H9 (cell line): ENCODE measurements around the gene ZNF526. TPM values are rescaled to one million over a fixed set of nuclear protein-coding genes. Genes with fewer than 3 reads are reported as not detected.

ENCODE experiments used
- DNase-seq: peaks from one replicate; pipeline ENCODE4 v3.0.0-alpha.2; 2017
- H2AFZ ChIP-seq: one replicate; pipeline ENCODE4 v1.6.1; 2013; ENCODE audit warnings: mild to moderate bottlenecking, low read length, control low read depth, moderate library complexity
- H2AK5ac ChIP-seq: 2 replicates; pipeline ENCODE4 v1.6.1; 2013; ENCODE audit warnings: low read length, control low read depth, mixed read lengths; ENCODE audit not compliant: insufficient read length
- H2BK120ac ChIP-seq: one replicate; pipeline ENCODE4 v1.6.1; 2013; ENCODE audit warnings: low read depth, mild to moderate bottlenecking, low read length, control low read depth, inconsistent platforms; ENCODE audit not compliant: poor library complexity, severe bottlenecking
- H2BK12ac ChIP-seq: 2 replicates; pipeline ENCODE4 v1.6.1; 2013; ENCODE audit warnings: low read length, control low read depth, mixed read lengths, low read depth; ENCODE audit not compliant: insufficient read length
- H2BK15ac ChIP-seq: 2 replicates; pipeline ENCODE4 v1.6.1; 2013; ENCODE audit warnings: low read depth, low read length, control low read depth
- H2BK20ac ChIP-seq: one replicate; pipeline ENCODE4 v1.6.1; 2013; ENCODE audit warnings: low read depth, mild to moderate bottlenecking, low read length, control low read depth, inconsistent platforms; ENCODE audit not compliant: poor library complexity, severe bottlenecking
- H2BK5ac ChIP-seq: 2 replicates; pipeline ENCODE4 v1.6.1; 2013; ENCODE audit warnings: low read length, control low read depth, mixed read lengths; ENCODE audit not compliant: insufficient read length
- H3K14ac ChIP-seq: 2 replicates; pipeline ENCODE4 v1.6.1; 2013; ENCODE audit warnings: low read length, control low read depth; ENCODE audit not compliant: insufficient read depth
- H3K18ac ChIP-seq: 2 replicates; pipeline ENCODE4 v1.6.1; 2013; ENCODE audit warnings: low read depth, mild to moderate bottlenecking, mixed read lengths, low read length, control low read depth; ENCODE audit not compliant: insufficient read length
- H3K23ac ChIP-seq: 2 replicates; pipeline ENCODE4 v1.6.1; 2013; ENCODE audit warnings: low read length, control low read depth, mixed read lengths, low read depth; ENCODE audit not compliant: insufficient read length
- H3K23me2 ChIP-seq: 2 replicates; pipeline ENCODE4 v1.6.1; 2013; ENCODE audit warnings: low read depth, mild to moderate bottlenecking, mixed read lengths, low read length, control low read depth; ENCODE audit not compliant: insufficient read length, poor library complexity, severe bottlenecking
- H3K27ac ChIP-seq: 2 replicates; pipeline ENCODE4 v1.5.1; 2013; ENCODE audit warnings: low read length, control low read depth, mixed read lengths, low read depth; ENCODE audit not compliant: insufficient read length
- H3K27me3 ChIP-seq: 2 replicates; pipeline ENCODE4 v1.6.1; 2013; ENCODE audit warnings: low read length, control low read depth, inconsistent platforms; ENCODE audit not compliant: insufficient read depth
- H3K4ac ChIP-seq: 2 replicates; pipeline ENCODE4 v1.6.1; 2013; ENCODE audit warnings: low read depth, mild to moderate bottlenecking, control low read depth, inconsistent platforms, low read length, moderate library complexity
- H3K4me1 ChIP-seq: 2 replicates; pipeline ENCODE4 v1.6.1; 2013; ENCODE audit warnings: low read length, control low read depth, inconsistent platforms; ENCODE audit not compliant: insufficient read depth
- H3K4me2 ChIP-seq: 2 replicates; pipeline ENCODE4 v1.6.1; 2013; ENCODE audit warnings: low read length, control low read depth, mixed read lengths; ENCODE audit not compliant: insufficient read length, insufficient read depth
- H3K56ac ChIP-seq: 2 replicates; pipeline ENCODE4 v1.6.1; 2013; ENCODE audit warnings: low read depth, mild to moderate bottlenecking, mixed read lengths, low read length, control low read depth; ENCODE audit not compliant: insufficient read length
- H3K79me1 ChIP-seq: 2 replicates; pipeline ENCODE4 v1.6.1; 2013; ENCODE audit warnings: low read depth, mild to moderate bottlenecking, moderate library complexity, low read length, control low read depth, inconsistent platforms; ENCODE audit not compliant: insufficient read depth, poor library complexity, severe bottlenecking
- H3K79me2 ChIP-seq: 2 replicates; pipeline ENCODE4 v1.6.1; 2013; ENCODE audit warnings: low read length, control low read depth, inconsistent platforms; ENCODE audit not compliant: insufficient read depth
- H3K9ac ChIP-seq: 2 replicates; pipeline ENCODE4 v1.6.1; 2013; ENCODE audit warnings: low read length, control low read depth, mixed read lengths; ENCODE audit not compliant: insufficient read length; ENCODE audit errors: extremely low read depth
- H3K9me3 ChIP-seq: one replicate; pipeline ENCODE4 v1.6.1; 2013; ENCODE audit warnings: low read depth, low read length, inconsistent platforms; ENCODE audit not compliant: control insufficient read depth
- H3T11ph ChIP-seq: one replicate; pipeline ENCODE4 v1.6.1; 2013; ENCODE audit warnings: mild to moderate bottlenecking, low read length, control low read depth, inconsistent platforms
- H4K20me1 ChIP-seq: one replicate; pipeline ENCODE4 v1.6.1; 2013; ENCODE audit not compliant: control insufficient read depth, insufficient read length, insufficient read depth
- H4K5ac ChIP-seq: 2 replicates; pipeline ENCODE4 v1.6.1; 2013; ENCODE audit warnings: low read depth, mild to moderate bottlenecking, mixed read lengths, low read length, control low read depth; ENCODE audit not compliant: insufficient read length
- H4K8ac ChIP-seq: replicated peaks from 2 replicates; pipeline ENCODE4 v1.6.1; 2013; ENCODE audit warnings: low read length, control low read depth, mixed read lengths, low read depth; ENCODE audit not compliant: insufficient read length
- H4K91ac ChIP-seq: 2 replicates; pipeline ENCODE4 v1.6.1; 2013; ENCODE audit warnings: low read depth, mild to moderate bottlenecking, moderate library complexity, mixed read lengths, low read length, control low read depth; ENCODE audit not compliant: insufficient read length
- H3K27ac Mint-ChIP-seq, 3 experiments: 2 replicates in 2 of 3; 3 replicates in 1 of 3; pipeline ENCODE4 v1.8.0; 2020 to 2021; ENCODE audit warnings: mixed read lengths in 3 of 3, mild to moderate bottlenecking in 1 of 3, moderate library complexity in 1 of 3
- H3K27me3 Mint-ChIP-seq: 2 replicates; pipeline ENCODE4 v1.8.0; 2021; ENCODE audit warnings: low read depth, mild to moderate bottlenecking, moderate library complexity, mixed read lengths
- H3K36me3 Mint-ChIP-seq, 3 experiments: 2 replicates in 2 of 3; 3 replicates in 1 of 3; pipeline ENCODE4 v1.8.0; 2020 to 2021; ENCODE audit warnings: low read depth in 3 of 3, mixed read lengths in 3 of 3; ENCODE audit not compliant: insufficient read depth in 1 of 3
- H3K4me1 Mint-ChIP-seq, 2 experiments: 2 replicates each; pipeline ENCODE4 v1.8.0; 2020; ENCODE audit warnings: mixed read lengths in 2 of 2
- H3K4me3 Mint-ChIP-seq, 2 experiments: 2 replicates in 1 of 2; 3 replicates in 1 of 2; pipeline ENCODE4 v1.8.0; 2020 to 2021; ENCODE audit warnings: mild to moderate bottlenecking in 2 of 2, mixed read lengths in 2 of 2, moderate library complexity in 1 of 2
- H3K9me3 Mint-ChIP-seq, 2 experiments: 2 replicates in 1 of 2; 3 replicates in 1 of 2; pipeline ENCODE4 v1.8.0; 2020; ENCODE audit warnings: mild to moderate bottlenecking in 2 of 2, mixed read lengths in 2 of 2, moderate library complexity in 1 of 2
- CTCF ChIP-seq: fragments of 200-600 bp; sonication (generic); conservative IDR thresholded peaks from 3 replicates; pipeline ENCODE4 v1.8.0; 2021; ENCODE audit warnings: antibody characterized with exemption, mild to moderate bottlenecking
- WGBS: extraction: QIAGEN DNeasy Blood & Tissue Kit; methylation state at CpG from one replicate; pipeline ENCODE4 v1.1.7; 2013; ENCODE audit warnings: missing lambda C conversion rate, low lambda C conversion rate, mixed read lengths; ENCODE audit not compliant: insufficient read length; ENCODE audit errors: extremely low coverage; 5-methylcytosine and 5-hydroxymethylcytosine counted together
- total RNA-seq: library from RNA; stranded (reverse); gene quantifications from 2 replicates; pipeline ENCODE4 v1.2.1, GENCODE V29; 2021

ZNF526 gene
- total RNA-seq, 1 experiment from 2014 or later = 20.5 TPM

- Histone ChIP-seq H4K91ac (no peak overlapping the region), H3K79me2 (no peaks in the 10 kb centered on the region), H3K27me3 (no peaks in the 10 kb centered on the region), H3K9ac (no peak overlapping the region), H3K4me2 (no peak overlapping the region), H2AK5ac (no peak overlapping the region), H3K27ac (no peak overlapping the region), H2BK20ac (no peak overlapping the region), H3K9me3 (no peaks in the 10 kb centered on the region), H4K8ac (no peak overlapping the region), H3K4me1 (no peaks in the 10 kb centered on the region), H3K4ac (no peak overlapping the region), H2BK12ac (no peak overlapping the region), H2BK5ac (no peak overlapping the region), H3K79me1 (no peaks in the 10 kb centered on the region), H3K18ac (no peak overlapping the region), H2BK120ac (no peak overlapping the region), H4K5ac (no peak overlapping the region), H3K56ac (no peak overlapping the region), H3T11ph (no peak overlapping the region), H3K23me2 (no peaks in the 10 kb centered on the region), H3K23ac (no peak overlapping the region), H2AFZ (no peak overlapping the region), H3K14ac (no peak overlapping the region), H4K20me1 (no peaks in the 10 kb centered on the region), H2BK15ac (no peak overlapping the region)
- no peak for DNase-seq
- no peak for TF ChIP-seq CTCF
- no peaks in the 10 kb centered on the region for H3K27me3 Mint-ChIP-seq
- no peaks in the 10 kb centered on the region; a peak in 2 of 5 replicates for H3K9me3 Mint-ChIP-seq
- peaks cover 20 to 27% of the 10 kb centered on the region in 2 experiments for H3K4me1 Mint-ChIP-seq
- peaks cover 4 to 23% (median 16%) of the 10 kb centered on the region in 3 experiments; a peak in 6 of 7 replicates for H3K36me3 Mint-ChIP-seq
- H3K27ac Mint-ChIP-seq = peak overlapping the region in 1 of 3 experiments; percentile 42; a peak in 1 of 7 replicates
- whole genome bisulfite sequencing = no CpG with 5 or more reads among the region's 7 CpGs
- H3K4me3 Mint-ChIP-seq = no peak overlapping the region
These were observed 55.0 kb downstream of the ZNF526 start for GRCh38 chr19:42275103-42275502.
